A673 (cell line): Measurements from ENCODE around the gene TRIP13.

Experiments
- EZH2 ChIP-seq: fragments of 200-600 bp; sonication (generic); IDR thresholded peaks from 2 replicates; pipeline ENCODE4 v1.6.1; 2017; ENCODE audit warnings: borderline replicate concordance, low read depth, mild to moderate bottlenecking, mixed read lengths, antibody characterized with exemption, low read length; ENCODE audit not compliant: poor library complexity, severe bottlenecking
- TF ChIP-seq, protein P1 (sequence below): fragments of 300-800, 200-600 bp; sonication (generic); conservative IDR thresholded peaks from 2 replicates; pipeline ENCODE4 v1.5.1; 2017; ENCODE audit warnings: low read depth, mild to moderate bottlenecking, antibody characterized with exemption, low read length, moderate library complexity, mixed read lengths

DNA sequence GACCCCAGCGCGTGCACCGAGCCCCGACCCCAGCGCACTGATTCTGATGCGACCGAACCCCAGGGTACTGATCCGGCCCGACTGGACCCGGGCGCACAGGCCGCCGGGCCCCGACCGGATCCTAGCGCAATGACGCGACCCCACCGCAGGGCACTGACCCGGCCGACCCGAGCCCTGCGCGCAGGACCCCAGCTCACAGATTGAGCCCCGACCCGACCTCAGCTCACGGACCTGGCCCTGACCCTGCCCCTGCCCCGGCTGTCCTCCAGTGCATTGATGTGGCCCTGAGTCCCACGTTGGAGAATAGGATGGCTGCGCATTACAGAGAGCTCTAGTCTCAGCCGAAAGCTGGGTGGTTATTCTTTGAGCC, 438 bp downstream of the TRIP13 start:
- no peak for TF ChIP-seq EZH2
- TF ChIP-seq, protein P1, sequence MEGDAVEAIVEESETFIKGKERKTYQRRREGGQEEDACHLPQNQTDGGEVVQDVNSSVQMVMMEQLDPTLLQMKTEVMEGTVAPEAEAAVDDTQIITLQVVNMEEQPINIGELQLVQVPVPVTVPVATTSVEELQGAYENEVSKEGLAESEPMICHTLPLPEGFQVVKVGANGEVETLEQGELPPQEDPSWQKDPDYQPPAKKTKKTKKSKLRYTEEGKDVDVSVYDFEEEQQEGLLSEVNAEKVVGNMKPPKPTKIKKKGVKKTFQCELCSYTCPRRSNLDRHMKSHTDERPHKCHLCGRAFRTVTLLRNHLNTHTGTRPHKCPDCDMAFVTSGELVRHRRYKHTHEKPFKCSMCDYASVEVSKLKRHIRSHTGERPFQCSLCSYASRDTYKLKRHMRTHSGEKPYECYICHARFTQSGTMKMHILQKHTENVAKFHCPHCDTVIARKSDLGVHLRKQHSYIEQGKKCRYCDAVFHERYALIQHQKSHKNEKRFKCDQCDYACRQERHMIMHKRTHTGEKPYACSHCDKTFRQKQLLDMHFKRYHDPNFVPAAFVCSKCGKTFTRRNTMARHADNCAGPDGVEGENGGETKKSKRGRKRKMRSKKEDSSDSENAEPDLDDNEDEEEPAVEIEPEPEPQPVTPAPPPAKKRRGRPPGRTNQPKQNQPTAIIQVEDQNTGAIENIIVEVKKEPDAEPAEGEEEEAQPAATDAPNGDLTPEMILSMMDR = no peak
